ELF-1 (cell line): ENCODE measurements around the gene TLR9.
A peak's percentile ranks its signal among the peaks of the same experiment; 100 is the strongest.
"Not testable (repeated sequence)": the region's sequence is repeated elsewhere in the genome, so short reads cannot be mapped to it uniquely, and the experiment has no call there.

Experiments used
- DNase-seq: peaks from one replicate; pipeline ENCODE4 v3.0.0-alpha.2; 2016; ENCODE audit warnings: low read depth, low spot score

TLR9 gene, protein sequence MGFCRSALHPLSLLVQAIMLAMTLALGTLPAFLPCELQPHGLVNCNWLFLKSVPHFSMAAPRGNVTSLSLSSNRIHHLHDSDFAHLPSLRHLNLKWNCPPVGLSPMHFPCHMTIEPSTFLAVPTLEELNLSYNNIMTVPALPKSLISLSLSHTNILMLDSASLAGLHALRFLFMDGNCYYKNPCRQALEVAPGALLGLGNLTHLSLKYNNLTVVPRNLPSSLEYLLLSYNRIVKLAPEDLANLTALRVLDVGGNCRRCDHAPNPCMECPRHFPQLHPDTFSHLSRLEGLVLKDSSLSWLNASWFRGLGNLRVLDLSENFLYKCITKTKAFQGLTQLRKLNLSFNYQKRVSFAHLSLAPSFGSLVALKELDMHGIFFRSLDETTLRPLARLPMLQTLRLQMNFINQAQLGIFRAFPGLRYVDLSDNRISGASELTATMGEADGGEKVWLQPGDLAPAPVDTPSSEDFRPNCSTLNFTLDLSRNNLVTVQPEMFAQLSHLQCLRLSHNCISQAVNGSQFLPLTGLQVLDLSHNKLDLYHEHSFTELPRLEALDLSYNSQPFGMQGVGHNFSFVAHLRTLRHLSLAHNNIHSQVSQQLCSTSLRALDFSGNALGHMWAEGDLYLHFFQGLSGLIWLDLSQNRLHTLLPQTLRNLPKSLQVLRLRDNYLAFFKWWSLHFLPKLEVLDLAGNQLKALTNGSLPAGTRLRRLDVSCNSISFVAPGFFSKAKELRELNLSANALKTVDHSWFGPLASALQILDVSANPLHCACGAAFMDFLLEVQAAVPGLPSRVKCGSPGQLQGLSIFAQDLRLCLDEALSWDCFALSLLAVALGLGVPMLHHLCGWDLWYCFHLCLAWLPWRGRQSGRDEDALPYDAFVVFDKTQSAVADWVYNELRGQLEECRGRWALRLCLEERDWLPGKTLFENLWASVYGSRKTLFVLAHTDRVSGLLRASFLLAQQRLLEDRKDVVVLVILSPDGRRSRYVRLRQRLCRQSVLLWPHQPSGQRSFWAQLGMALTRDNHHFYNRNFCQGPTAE

DNA sequence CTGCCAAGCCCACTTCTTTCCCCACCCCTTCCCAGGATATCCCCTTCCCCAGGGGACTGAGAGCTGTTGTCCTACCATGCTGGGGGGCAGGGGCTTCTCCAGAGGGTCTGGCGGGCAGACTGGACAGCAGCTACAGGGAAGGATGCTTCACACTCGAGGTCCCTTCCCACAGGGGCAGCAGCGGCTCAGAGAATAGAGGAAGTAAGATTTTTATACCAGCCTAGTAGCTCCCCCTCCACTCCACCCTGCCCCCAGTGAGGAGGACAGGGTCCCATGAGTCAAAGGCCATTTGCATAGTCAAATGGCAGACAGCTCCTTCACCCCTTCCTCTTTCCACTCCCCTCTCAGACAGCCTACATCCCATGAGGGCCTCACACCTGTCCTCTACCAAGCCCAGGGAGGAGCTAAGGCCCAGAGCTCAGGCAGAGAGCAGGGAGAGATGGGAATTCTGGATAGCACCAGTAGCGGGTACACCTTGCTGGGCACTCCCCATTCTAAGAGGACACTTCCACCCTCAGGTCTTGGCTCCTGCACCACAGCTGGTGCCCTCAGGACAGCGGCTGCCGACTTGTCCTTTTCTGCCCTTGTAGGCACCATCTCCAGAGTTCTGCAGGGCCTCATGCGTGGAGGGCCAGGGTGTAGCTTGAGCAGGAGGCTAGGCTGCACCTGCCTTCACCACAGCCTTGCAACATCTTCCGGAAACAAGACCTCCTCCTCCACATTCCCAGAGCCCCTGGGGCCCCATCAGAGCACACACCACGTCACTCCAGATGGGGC is at the start of gene TLR9:
Gene TLR9, minus strand, starts transcription at position 194 of the 777 bp plus-strand sequence. Its CDS starts 116 bp downstream, at position 78.
- DNase-seq = no peak

GRCh38 chr3:52274781-52275180 is 49.3 kb upstream of the TLR9 start:
- not testable (repeated sequence) for DNase-seq

DNA sequence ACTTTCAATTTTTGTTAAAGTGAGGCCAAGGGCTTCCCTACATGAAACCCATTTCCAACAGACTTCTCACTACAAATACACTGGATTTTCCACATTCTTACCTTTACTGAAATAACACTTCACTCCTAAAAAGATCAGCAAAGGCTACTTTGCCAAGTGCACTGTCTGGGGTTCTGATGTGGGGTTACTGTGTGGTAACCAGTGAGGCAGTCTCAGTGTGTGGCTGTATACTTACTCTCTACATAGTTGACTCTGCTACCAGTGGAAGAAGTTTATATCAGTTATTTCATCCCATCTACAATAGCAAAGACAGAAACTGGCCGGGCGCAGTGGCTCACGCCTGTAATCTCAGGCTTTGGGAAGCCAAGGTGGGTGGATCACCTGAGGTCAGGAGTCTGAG is 47.4 kb upstream of the TLR9 start:
- DNase-seq = no peak

DNA sequence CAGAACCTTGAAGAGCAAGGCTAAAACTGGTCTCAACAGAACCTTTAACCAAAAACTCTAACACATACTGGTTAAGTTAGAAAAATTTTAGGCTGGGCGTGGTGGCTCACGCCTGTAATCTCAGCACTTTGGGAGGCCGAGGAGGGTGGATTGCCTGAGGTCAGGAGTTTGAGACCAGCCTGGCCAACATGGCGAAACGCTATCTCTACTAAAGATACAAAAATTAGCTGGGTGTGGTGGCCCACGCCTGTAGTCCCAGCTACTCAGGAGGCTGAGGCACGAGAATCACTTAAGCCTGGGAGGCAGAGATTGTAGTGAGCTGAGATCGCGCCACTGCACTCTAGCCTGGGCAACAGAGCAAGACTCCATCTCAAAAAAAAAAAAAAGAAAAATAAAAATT is 46.7 kb upstream of the TLR9 start:
- not testable (repeated sequence) for DNase-seq

GRCh38 chr3:52270252-52270754 is 44.9 kb upstream of the TLR9 start:
- no peak for DNase-seq

GRCh38 chr3:52269776-52270175 is 44.3 kb upstream of the TLR9 start:
- DNase-seq = no peak

DNA sequence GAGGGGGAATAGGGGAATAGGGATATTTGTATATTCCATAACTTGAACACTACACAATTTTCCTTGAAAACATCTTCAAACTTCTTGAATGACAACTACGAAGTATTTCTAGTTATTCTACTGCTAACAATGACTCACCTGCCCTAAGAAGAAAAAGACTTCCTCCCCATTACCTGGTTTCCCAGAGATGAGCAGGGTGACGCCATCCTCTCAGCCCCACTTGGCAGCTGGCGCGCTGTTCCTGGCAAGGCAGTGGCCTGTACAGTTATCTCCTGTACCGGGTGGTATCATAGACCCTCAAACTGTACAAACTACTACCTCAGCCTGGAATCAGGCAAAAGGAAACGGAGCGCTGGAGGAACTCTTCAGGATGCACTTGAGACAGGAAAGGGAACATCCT is 42.6 kb upstream of the TLR9 start:
- no peak for DNase-seq

GRCh38 chr3:52265387-52265786 is 39.9 kb upstream of the TLR9 start:
- peak; percentile 82 for DNase-seq

- no peak for DNase-seq
Measured at GRCh38 chr3:52262447-52262846, 37.0 kb upstream of the TLR9 start.

DNA sequence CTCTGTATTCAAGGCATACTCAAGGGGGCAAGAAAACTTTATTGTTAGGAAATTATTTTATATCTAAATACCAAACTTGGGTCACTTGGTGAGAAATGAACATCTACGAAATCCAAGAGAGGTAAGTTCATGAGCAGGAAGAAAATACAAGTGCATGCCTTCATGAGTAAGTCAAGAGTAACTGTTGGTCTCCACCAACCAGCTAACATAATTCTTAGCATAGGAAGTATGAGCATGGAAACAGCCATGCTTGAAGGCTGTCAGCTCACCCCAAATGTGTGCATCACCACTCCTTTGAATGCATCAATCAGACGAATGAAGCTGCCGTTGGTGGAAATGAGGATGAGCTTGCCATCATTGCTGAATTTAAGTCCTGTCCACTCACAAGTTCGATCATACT is 34.0 kb upstream of the TLR9 start:
- DNase-seq = no peak

- no peak for DNase-seq
Measured at GRCh38 chr3:52259035-52259434, 33.6 kb upstream of the TLR9 start.

DNA sequence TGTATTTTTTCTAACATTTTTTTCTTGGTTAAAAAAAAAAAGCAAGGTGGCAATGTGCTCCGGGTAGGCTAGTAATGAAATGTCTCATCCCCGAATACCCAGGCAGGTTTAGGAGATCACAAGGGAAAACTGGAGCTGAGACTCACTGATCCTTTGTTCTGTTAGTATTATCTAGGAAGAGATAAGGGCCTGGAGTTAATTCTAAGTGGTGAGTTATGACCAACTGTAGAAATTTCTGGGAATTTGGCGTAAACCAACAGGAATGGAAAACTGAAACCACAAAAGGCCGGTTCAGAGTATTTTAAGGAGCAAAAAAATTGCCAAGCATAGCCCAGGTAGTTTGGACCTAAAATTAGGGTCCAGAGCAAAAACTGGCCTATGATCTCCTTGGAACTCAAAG is 32.5 kb upstream of the TLR9 start:
- DNase-seq = no peak

GRCh38 chr3:52256622-52257021 is 31.2 kb upstream of the TLR9 start:
- DNase-seq = no peak

DNA sequence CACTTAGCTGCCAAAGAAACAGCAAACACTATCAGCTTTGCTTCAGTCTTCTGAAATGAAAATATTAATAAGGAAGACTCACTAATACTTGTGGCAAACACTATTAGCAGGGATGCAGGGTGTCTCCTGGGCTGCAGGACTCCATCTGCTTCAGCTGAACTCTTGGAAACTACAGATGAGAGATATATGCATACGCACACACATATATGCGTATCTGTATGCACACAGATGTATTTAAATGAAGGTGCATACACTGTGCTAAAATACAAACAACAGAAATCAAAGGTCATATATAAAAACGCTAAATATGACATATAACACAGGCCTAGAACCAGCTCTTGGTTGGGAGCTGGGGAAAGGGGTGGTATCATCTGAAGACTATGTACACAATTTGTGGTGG is 30.7 kb upstream of the TLR9 start:
- no peak for DNase-seq

GRCh38 chr3:52254608-52255007 is 29.2 kb upstream of the TLR9 start:
- no peak for DNase-seq

DNA sequence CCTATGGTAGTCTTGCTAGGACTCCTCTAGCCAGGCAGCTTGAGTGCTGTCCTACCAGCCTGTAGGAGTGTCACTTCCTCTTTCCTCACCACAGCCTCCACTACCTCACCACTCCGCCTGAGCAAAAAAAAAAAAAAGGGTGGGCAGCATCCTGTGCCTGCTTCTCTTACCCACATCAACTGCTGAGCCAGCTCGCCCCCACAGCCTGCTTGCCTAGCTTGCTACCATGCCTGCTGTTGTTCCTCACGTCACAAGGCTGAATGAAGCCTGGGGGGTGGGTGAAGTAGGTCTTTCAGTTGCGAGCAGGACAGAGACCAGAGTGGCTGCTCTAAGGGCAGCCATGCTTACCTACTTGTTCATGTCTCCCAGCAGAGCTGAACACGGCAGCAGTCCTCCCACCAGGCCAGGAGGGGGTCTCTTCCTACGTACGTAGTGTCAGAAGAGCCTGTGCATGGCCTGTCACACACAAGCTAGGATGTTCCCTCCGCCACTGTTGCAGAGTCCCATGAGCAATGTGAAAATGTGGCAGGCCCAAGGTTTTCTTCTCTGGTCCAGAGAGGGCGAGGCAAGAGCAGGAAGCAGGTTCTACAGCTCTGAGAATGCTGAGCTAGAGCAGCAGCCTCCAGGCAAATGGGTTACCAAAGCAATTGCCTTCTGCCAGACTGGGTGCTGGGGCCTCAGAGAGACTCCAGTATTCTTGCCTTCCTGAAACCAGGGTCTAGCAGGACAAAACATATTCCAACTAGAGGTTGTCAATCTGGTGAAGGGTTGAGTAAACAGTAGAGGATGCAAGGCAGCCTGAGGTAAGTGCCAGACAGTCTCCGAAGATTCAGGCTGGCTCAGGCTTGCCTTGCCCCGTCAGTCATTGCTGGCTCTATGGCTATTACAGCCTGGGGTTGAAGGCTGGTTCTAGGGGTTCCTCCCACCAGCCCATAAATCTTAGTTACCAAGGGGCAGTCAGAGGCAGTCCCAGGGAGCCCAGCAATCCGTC is 28.2 kb upstream of the TLR9 start:
- DNase-seq = peak; percentile 48

- DNase-seq = no peak
Measured at GRCh38 chr3:52250122-52250521, 24.7 kb upstream of the TLR9 start.

DNA sequence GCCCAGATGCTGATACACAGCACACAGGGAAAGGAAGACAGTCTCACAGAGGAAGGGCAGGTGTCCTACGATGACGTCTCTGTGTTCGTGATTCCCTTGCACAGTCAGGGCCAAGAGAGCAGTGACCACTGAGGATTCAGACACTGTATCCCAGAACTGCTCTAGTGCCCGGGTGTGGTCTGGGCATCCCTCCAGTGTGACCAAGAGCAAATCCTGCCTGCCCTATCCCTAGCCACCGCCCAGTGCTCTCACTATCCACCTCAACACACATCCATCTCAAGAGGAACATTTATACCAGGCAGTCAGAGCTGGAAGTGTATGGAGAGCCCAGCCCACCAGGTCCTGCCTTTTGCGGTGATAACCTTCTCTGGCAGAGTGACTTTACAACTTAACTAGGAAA is 24.2 kb upstream of the TLR9 start:
- DNase-seq = no peak

DNA sequence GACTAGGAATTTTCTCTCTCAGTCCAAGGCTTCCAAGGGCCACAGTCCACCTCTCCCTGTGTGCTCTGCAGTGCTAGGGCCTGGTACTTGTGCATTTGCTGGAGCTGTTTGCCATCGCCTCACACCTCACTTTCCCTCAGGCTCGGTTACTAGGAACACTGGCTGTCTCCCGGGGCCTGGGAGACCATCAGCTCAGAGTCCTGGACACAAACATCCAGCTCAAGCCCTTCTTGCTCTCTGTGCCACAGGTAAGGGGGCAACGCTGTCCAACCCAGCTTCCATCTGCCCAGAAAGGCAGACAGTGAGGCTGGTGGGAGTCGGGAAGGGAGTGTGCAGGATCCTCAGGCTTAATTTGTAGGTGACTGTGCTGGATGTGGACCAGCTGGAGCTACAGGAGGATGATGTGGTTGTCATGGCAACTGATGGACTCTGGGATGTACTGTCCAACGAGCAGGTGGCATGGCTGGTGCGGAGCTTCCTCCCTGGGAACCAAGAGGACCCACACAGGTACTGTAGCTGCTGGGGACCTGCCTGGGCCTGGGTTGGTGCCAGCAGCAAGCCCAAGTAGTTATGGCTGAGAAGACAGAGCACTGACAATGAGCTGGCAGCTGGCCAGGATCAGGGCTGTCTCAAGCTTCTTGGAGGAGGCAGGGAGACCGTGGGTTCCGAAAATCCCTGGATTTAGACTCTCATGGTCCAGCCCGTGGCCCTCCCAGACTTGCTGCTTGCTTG is 23.5 kb upstream of the TLR9 start:
- DNase-seq = no peak

- DNase-seq = no peak
Measured at GRCh38 chr3:52248165-52248541, 22.7 kb upstream of the TLR9 start.
